Stimulated activated CD8-positive, alpha-beta memory T cell treated with anti-CD3 and anti-CD28 coated beads, Interleukin-12 subunit alpha, Interleukin-12 subunit beta, amount 100 ng/mL, for 24 hours (primary cell): Measurements from ENCODE around the gene NCOA5.

ENCODE experiments used
- DNase-seq: peaks from one replicate; pipeline ENCODE4 v3.0.0-alpha.2; 2020; ENCODE audit errors: extremely low read depth

NCOA5 gene

GRCh38 chr20:46017272-46017671 is 72.5 kb downstream of the NCOA5 start:
- DNase-seq = no peak

GRCh38 chr20:46014517-46015396 is 75.0 kb downstream of the NCOA5 start:
- DNase-seq = no peak

GRCh38 chr20:46013829-46014516 is 75.8 kb downstream of the NCOA5 start:
- DNase-seq = no peak

- DNase-seq = no peak
Observed at GRCh38 chr20:46013322-46013828, 76.4 kb downstream of the NCOA5 start.

- no peak for DNase-seq
Observed at GRCh38 chr20:46012921-46013320, 76.8 kb downstream of the NCOA5 start.

GRCh38 chr20:46011631-46012482 is 77.9 kb downstream of the NCOA5 start:
- DNase-seq = no peak
